HG03575 (cell line): Measurements from ENCODE around the gene FOXA1.

Experiments
- ATAC-seq: cut with Tn5 transposase; IDR thresholded peaks from one replicate; pipeline ENCODE4 v1.9.1; 2021; ENCODE audit not compliant: unreplicated experiment, insufficient number of reproducible peaks, low FRiP score; ENCODE audit errors: extremely low read depth

FOXA1 gene

GRCh38 chr14:37603688-37604251 lies 8.7 kb upstream of the FOXA1 start:
- ATAC-seq, result no peak

GRCh38 chr14:37602605-37603453 lies 7.8 kb upstream of the FOXA1 start:
- ATAC-seq, result no peak

- ATAC-seq, result no peak
These were observed 6.8 kb upstream of the FOXA1 start for GRCh38 chr14:37601865-37602264.

GRCh38 chr14:37600880-37601741 lies 6.1 kb upstream of the FOXA1 start:
- no peak for ATAC-seq

GRCh38 chr14:37599507-37600368 lies 4.7 kb upstream of the FOXA1 start:
- no peak for ATAC-seq

GRCh38 chr14:37598747-37599506 lies 3.9 kb upstream of the FOXA1 start:
- ATAC-seq, result no peak

GRCh38 chr14:37597914-37598746 lies 3.1 kb upstream of the FOXA1 start:
- no peak for ATAC-seq

- no peak for ATAC-seq
These were observed 2.5 kb upstream of the FOXA1 start for GRCh38 chr14:37597538-37597913.

GRCh38 chr14:37596790-37597472 lies 1.9 kb upstream of the FOXA1 start:
- no peak for ATAC-seq

- ATAC-seq, result no peak
These were observed 966 bp upstream of the FOXA1 start for GRCh38 chr14:37595809-37596621.

- no peak for ATAC-seq
These were observed 645 bp downstream of the FOXA1 start for GRCh38 chr14:37594238-37594970.

- ATAC-seq, result no peak
These were observed 1.4 kb downstream of the FOXA1 start for GRCh38 chr14:37593511-37594237.

GRCh38 chr14:37592482-37593408 lies 2.3 kb downstream of the FOXA1 start:
- no peak for ATAC-seq

- no peak for ATAC-seq
These were observed 3.0 kb downstream of the FOXA1 start for GRCh38 chr14:37591941-37592481.
